Measurements from ENCODE around the gene DCC. TPM values are rescaled to one million over a fixed set of nuclear protein-coding genes. Genes with fewer than 3 reads are reported as not detected.

The DCC gene
- polyA plus RNA-seq, 2 of the 4 experiments (the other 2 are of a cell fraction), result 0.12 TPM; not detected in 1

GRCh38 chr18:52920665-52921064, 580.7 kb downstream of the DCC start:
- no peak overlapping the region for H3K4me3 ChIP-seq
- no peaks in the 10 kb centered on the region for H3K4me1 ChIP-seq
- ATAC-seq (no peak), FAIRE-seq (no peak), DNase-seq (ENCODE audit: low read depth in 1 of 2, low spot score in 1 of 2) (no peak)
- CTCF ChIA-PET, result no interaction called here
- H3K4me2 ChIP-seq, result no peak overlapping the region
- 31% methylated on average over 1 of the region's 1 CpG for WGBS (ENCODE audit: missing lambda C conversion rate)
- TF ChIP-seq HDAC2 (IDR thresholded peaks at IDR 0.05) (no peak), JUNB (IDR thresholded peaks at IDR 0.05) (no peak), E2F6 (IDR thresholded peaks at IDR 0.05; ENCODE audit: borderline replicate concordance, low read depth) (no peak)
- H3K27ac ChIP-seq, result no peak overlapping the region
- H3K9me3 ChIP-seq, result no peaks in the 10 kb centered on the region
- POLR2A ChIA-PET, result no interaction called here

DNA sequence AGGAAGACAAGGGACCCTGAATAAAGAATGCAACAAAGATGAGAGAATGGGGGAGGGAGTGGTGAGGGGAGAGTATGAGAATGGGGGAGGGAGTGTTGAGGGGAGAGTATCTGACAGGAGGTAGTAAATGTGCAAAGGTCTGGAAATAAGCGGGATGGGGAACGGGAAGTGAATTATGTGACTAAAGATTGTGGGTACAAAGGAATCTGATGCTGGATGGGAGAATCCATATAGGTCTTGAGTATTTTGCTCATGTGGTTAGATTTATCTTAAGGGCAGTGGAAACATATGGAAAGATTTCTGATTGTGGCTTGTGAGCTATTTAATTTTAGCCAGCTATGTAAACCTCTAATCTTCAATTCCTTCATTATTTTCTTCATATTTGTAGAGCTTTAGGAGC, 593.4 kb downstream of the DCC start:
- H3K9me3 ChIP-seq, result no peaks in the 10 kb centered on the region
- DNase-seq (ENCODE audit: low read depth in 1 of 2, low spot score in 1 of 2), result no peak
- no peak overlapping the region for H3K27ac ChIP-seq
- ATAC-seq, result no peak
- H3K4me1 ChIP-seq, result no peaks in the 10 kb centered on the region
- H3K4me3 ChIP-seq, result no peak overlapping the region
- CTCF ChIA-PET, result no interaction called here
- no peak overlapping the region for H3K4me2 ChIP-seq
- 43% methylated on average over 2 of the region's 2 CpGs for WGBS (ENCODE audit: missing lambda C conversion rate)
- POLR2A ChIA-PET, result no interaction called here
- no peak for FAIRE-seq
- TF ChIP-seq MAFK (IDR thresholded peaks at IDR 0.05; ENCODE audit: partially characterized antibody) (no peak), ELK1 (IDR thresholded peaks at IDR 0.05; ENCODE audit: low read depth, low read length) (no peak), HOXB13 (CRISPR knock-in tag; IDR thresholded peaks at IDR 0.05; ENCODE audit: low read depth) (no peak), EHMT2 (IDR thresholded peaks at IDR 0.05; ENCODE audit: low read depth) (no peak), POLR2A (IDR thresholded peaks at IDR 0.05; ENCODE audit: low read length) (no peak), USF2 (IDR thresholded peaks at IDR 0.05) (no peak), ESRRA (IDR thresholded peaks at IDR 0.05; ENCODE audit: borderline replicate concordance, low read length) (no peak)

GRCh38 chr18:52936931-52937330, 596.9 kb downstream of the DCC start:
- no peak for TF ChIP-seq MAZ (IDR thresholded peaks at IDR 0.05; ENCODE audit: borderline replicate concordance, low read depth, low read length)
- TF ChIP-seq, protein P1, sequence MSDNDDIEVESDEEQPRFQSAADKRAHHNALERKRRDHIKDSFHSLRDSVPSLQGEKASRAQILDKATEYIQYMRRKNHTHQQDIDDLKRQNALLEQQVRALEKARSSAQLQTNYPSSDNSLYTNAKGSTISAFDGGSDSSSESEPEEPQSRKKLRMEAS (IDR thresholded peaks at IDR 0.05), result no peak
- TF ChIP-seq, protein P2, sequence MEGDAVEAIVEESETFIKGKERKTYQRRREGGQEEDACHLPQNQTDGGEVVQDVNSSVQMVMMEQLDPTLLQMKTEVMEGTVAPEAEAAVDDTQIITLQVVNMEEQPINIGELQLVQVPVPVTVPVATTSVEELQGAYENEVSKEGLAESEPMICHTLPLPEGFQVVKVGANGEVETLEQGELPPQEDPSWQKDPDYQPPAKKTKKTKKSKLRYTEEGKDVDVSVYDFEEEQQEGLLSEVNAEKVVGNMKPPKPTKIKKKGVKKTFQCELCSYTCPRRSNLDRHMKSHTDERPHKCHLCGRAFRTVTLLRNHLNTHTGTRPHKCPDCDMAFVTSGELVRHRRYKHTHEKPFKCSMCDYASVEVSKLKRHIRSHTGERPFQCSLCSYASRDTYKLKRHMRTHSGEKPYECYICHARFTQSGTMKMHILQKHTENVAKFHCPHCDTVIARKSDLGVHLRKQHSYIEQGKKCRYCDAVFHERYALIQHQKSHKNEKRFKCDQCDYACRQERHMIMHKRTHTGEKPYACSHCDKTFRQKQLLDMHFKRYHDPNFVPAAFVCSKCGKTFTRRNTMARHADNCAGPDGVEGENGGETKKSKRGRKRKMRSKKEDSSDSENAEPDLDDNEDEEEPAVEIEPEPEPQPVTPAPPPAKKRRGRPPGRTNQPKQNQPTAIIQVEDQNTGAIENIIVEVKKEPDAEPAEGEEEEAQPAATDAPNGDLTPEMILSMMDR (IDR thresholded peaks at IDR 0.05), result no peak
- no peak for TF ChIP-seq ZSCAN20 (CRISPR knock-in tag; IDR thresholded peaks at IDR 0.05)
- no peak for TF ChIP-seq HES2 (IDR thresholded peaks at IDR 0.05)
- no peak for TF ChIP-seq TP53 (CRISPR knock-in tag; IDR thresholded peaks at IDR 0.05)
- TF ChIP-seq HDAC2 (IDR thresholded peaks at IDR 0.05), result no peak
- TF ChIP-seq TFCP2L1 (CRISPR knock-in tag; IDR thresholded peaks at IDR 0.05), result no peak
- Histone ChIP-seq H3K9me3 (no peaks in the 10 kb centered on the region), H3K4me2 (no peak overlapping the region), H3K4me1 (no peaks in the 10 kb centered on the region), H3K4me3 (no peak overlapping the region), H3K27ac (no peak overlapping the region)
- POLR2A ChIA-PET, result no interaction called here
- CTCF ChIA-PET, result no interaction called here
- DNase-seq (ENCODE audit: low read depth in 1 of 2, low spot score in 1 of 2) (no peak), ATAC-seq (no peak), FAIRE-seq (no peak)
- 0% methylated on average over 1 of the region's 1 CpG for whole genome bisulfite sequencing (ENCODE audit: missing lambda C conversion rate)

DNA sequence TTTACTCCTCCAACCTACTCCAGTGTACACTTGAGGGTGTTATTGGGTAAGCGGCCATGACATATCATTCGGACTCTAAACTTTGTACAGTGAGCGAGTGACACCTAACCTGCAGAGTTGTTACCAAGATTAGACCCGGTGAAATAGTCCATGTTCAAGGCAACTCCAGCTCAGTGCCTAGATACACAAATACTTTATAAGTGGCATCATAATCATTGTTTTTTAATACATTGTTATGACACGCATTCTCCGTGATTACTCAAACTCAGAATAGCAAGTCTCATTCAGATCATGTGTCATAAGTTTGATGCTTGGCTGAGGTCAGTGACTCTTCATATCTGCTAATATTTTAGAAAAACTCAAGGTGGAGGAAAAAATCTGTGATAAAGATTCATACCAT, 597.8 kb downstream of the DCC start:
- WGBS (ENCODE audit: missing lambda C conversion rate), result 26% methylated on average over 6 of the region's 6 CpGs
- CTCF ChIA-PET, result no interaction called here
- no peak for FAIRE-seq
- TF ChIP-seq TP53 (CRISPR knock-in tag; IDR thresholded peaks at IDR 0.05), result no peak
- no peak for TF ChIP-seq ZFP36 (IDR thresholded peaks at IDR 0.05; ENCODE audit: borderline replicate concordance, partially characterized antibody)
- no peak for TF ChIP-seq POLR2AphosphoS2 (conservative IDR thresholded peaks at IDR 0.05; ENCODE audit: low read length)
- TF ChIP-seq RARB (CRISPR knock-in tag; IDR thresholded peaks at IDR 0.05), result no peak
- TF ChIP-seq MAZ (IDR thresholded peaks at IDR 0.05; ENCODE audit: borderline replicate concordance, low read depth, low read length), result no peak
- no peak for TF ChIP-seq FOSL2 (IDR thresholded peaks at IDR 0.05)
- no peak for TF ChIP-seq FOSL2 (CRISPR knock-in tag; IDR thresholded peaks at IDR 0.05)
- TF ChIP-seq, protein P3, sequence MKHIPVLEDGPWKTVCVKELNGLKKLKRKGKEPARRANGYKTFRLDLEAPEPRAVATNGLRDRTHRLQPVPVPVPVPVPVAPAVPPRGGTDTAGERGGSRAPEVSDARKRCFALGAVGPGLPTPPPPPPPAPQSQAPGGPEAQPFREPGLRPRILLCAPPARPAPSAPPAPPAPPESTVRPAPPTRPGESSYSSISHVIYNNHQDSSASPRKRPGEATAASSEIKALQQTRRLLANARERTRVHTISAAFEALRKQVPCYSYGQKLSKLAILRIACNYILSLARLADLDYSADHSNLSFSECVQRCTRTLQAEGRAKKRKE (CRISPR knock-in tag; IDR thresholded peaks at IDR 0.05; ENCODE audit: low read depth), result no peak

More for the DNA sequence above, 597.8 kb downstream of the DCC start:
- Histone ChIP-seq H3K4me3 (no peak overlapping the region), H3K4me1 (no peaks in the 10 kb centered on the region), H3K4me2 (no peak overlapping the region), H3K9me3 (no peaks in the 10 kb centered on the region), H3K27ac (no peak overlapping the region)
- ATAC-seq (no peak), DNase-seq (ENCODE audit: low read depth in 1 of 2, low spot score in 1 of 2) (no peak)
- POLR2A ChIA-PET, result no interaction called here

All from A549 (cell line).